HG03175 (cell line): ENCODE measurements around the gene IGSF9B.

Source experiments
- ATAC-seq: cut with Tn5 transposase; IDR thresholded peaks from one replicate; pipeline ENCODE4 v1.9.1; 2021; ENCODE audit warnings: mild to moderate bottlenecking, moderate library complexity; ENCODE audit not compliant: unreplicated experiment

Gene IGSF9B

DNA sequence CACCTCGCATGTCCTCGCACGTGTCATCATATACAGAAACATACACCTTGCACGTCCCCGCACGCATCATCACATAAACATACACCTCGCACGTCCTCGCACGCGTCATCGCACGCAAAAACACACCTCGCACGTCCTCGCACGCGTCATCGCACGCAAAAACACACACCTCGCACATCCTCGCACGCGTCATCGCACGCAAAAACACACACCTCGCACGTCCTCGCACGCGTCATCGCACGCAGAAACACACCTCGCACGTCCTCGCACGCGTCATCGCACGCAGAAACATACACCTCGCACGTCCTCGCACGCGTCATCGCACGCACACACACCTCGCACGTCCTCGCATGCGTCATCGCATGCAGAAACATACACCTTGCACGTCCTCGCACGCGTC, 16.7 kb downstream of the IGSF9B start:
- no peak for ATAC-seq

- no peak for ATAC-seq
These were observed 17.2 kb downstream of the IGSF9B start for GRCh38 chr11:133939558-133939957.

- ATAC-seq = no peak
These were observed 18.6 kb downstream of the IGSF9B start for GRCh38 chr11:133938166-133938565.

GRCh38 chr11:133937468-133937867, 19.3 kb downstream of the IGSF9B start:
- no peak for ATAC-seq

DNA sequence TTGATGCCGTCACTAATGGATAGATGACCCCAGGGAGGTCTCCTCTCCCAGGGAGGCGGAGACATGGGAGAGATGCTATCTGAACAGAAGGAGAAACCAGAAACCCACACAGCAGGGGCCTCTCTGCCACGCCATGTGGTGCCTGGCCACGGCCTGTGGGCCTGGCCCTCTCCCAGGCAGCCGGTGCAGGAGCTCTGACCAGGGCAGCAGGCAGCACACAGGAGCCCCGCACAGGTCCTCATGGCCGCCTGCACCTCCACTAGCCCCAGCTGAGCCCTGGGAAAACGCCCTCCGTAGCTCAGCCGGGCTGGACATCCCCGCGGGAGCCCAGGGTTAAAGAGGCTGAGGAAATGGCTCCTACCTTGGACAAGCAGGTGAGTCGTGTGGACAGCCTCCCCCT, 19.8 kb downstream of the IGSF9B start:
- no peak for ATAC-seq

DNA sequence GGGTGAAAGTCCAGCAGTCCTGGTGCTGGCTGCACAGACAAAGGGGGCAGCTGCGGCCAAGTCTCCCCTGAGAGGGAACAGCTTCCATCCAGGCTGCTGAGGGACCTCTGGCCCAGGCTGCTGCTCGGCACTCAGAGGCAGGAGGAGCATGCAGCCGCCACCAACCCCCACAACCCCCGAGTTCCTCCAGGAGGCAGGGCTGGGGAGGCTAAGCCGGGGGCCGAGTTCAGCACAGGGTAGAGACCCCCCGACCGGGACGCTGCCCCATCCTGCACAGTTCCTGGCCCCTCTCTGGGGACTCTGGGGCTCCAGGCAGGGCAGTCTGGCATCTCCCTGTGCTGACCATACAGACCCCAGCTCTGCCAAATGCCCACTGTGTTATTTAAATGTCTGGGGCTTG, 20.2 kb downstream of the IGSF9B start:
- no peak for ATAC-seq

- ATAC-seq = no peak
These were observed 20.6 kb downstream of the IGSF9B start for GRCh38 chr11:133936136-133936535.

DNA sequence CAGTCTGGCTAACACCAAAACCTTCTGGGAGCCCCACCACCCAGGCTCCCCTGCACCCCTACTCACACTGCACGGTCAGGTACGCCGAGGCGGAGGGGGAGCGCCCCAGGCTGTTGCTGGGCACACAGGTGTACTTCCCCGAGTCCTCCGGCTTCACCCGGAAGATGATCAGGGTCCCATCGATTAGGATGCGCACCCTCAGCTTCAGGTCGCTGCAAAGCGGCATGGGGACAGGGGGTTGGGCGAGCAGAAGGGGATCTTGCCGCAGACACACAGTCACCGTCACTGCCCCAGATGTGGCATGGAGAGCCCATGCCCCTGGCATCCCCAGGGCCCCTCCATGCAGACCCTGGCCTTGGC, 21.2 kb downstream of the IGSF9B start:
- ATAC-seq = no peak

- no peak for ATAC-seq
These were observed 21.9 kb downstream of the IGSF9B start for GRCh38 chr11:133934599-133935550.

GRCh38 chr11:133934096-133934495, 22.7 kb downstream of the IGSF9B start:
- ATAC-seq = no peak

DNA sequence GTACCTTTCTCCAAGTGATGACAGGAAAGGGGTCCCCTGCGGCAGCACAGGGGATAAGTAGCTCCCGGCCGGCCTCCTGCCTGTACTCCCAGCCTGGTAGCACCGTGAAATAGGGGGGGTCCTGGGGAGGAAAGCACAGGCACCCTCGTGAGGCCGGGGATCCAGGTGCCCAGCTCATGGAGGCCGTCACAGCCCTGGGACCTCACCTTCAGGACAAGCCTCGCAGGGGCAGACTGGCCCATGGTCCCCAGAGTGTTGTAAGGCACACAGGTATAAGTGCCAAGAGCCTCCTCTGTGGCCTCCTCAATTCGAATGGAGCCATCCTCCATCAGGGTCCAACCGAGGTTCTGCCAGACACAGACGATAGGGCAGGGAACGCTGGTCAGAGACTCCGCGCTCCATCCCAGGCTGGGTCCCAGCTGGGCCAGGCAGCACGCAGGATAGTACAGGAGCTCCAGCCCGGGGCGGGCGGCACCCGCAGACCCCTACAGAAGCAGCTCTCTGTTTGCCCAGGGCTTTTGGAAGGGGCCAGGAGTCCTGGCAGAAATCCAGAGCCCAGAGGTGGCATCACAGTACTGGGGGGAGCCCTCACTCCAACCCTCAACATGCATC, 25.2 kb downstream of the IGSF9B start:
- ATAC-seq = no peak

GRCh38 chr11:133930767-133931448, 25.9 kb downstream of the IGSF9B start:
- no peak for ATAC-seq

- no peak for ATAC-seq
These were observed 26.6 kb downstream of the IGSF9B start for GRCh38 chr11:133930053-133930766.

GRCh38 chr11:133929401-133930052, 27.2 kb downstream of the IGSF9B start:
- ATAC-seq = no peak

GRCh38 chr11:133928628-133929059, 28.1 kb downstream of the IGSF9B start:
- ATAC-seq = no peak

DNA sequence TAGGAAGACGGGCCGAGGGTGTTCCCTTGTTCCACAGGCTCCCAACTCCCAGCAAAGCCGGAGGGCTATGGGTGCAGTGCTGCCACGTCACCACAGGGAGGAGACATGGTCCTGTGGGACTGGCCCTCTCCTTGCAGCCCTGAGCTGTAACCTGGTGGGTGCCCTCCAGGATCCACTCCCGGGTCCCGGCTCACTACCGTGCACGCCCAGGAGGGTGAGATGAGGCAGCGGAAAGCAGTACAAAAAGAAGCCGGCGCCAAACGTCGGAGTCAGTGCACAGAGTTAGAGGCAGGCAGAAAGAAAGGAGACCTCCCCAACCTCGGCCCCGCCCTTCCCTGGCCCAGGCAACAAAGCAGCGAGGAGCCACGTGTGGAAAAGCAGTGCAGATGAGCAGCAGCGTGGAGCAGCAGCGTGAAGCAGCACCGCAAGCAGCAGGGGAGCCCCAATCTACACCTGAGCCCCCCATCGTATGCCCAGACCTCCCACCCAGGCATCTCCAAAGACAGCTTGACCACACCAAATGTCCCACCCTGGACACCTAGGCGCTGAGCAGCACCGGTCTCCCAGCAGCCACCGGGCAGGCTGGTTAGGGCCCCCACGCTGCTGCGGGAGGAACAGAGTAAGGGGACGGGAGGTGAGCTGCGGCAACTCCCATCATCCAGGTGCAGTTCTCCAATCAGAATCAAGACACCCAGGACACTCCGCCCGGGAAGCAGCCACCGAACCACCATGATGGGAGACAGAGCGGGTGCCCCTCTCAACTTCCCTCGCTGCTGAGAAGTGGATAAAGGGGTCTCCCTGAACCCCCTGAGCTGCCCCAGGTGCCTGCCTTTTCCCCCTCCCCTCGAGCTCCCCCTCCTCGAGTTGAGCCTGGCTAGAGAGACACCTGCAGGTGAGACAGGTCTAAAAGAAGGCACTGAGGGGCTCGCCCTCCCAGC, 28.8 kb downstream of the IGSF9B start:
- ATAC-seq = peak; percentile 82

- ATAC-seq = no peak
These were observed 30.1 kb downstream of the IGSF9B start for GRCh38 chr11:133926466-133927246.

DNA sequence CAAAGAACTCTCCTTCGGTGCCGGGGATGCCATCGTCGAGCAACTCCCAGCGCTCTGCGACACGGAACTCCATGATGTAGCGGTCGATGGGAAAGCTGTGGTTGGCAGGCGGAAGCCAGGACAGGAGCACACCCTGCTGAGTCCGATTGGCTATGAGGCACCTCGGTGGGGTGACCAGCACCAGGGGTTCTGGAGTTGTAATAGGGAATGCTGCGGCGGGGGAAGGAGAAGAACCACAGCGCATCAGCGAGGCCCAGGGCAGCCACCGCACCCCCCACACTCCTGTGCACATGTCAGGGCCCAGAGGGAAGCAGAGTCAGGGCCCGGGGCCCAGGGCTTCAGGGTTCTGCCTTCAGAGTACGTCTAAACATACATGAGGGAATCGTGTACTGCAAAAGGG, 31.0 kb downstream of the IGSF9B start:
- no peak for ATAC-seq

- no peak for ATAC-seq
These were observed 32.1 kb downstream of the IGSF9B start for GRCh38 chr11:133924661-133925060.
